HL-60/S4 treated with phorbol 12-myristate 13-acetate at 8.2 ng/mL for 4 days and 3 days (cell line): ENCODE measurements around the gene ZNF609.
"Not testable (repeated sequence)": the region's sequence is repeated elsewhere in the genome, so short reads cannot be mapped to it uniquely, and the experiment has no call there.

Experiments used
- in situ Hi-C: fragments of 300-500 bp; cut with MboI; formaldehyde crosslinking; loops from 2 replicates; pipeline ENCODE4 v1.15.0; 2022; ENCODE audit warnings: low sequenced_read_pairs

The ZNF609 gene

DNA sequence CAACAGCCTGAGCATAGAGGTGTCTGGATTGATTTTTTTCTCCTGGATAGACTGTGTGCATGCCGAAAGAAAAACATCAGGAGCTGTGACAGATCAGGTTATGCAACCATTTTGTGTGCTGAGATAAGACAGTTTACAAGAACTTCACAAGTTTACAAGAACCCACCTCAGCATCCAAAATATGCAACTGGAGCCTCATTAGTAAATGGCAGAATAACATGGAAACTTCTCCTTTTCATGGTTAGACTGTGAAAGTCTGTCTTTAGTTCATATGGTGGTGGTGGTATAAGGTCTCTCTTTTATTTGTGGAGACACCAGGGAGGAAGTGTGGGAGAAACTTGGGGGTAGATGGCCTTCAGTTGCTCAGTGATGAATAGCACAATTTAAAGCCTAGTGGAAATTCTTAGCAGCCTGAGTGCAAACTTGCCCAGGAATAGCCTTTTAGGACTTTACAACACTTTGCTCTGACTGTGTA is 3.7 kb upstream of the ZNF609 start:
- in situ Hi-C loops: no loop called here

DNA sequence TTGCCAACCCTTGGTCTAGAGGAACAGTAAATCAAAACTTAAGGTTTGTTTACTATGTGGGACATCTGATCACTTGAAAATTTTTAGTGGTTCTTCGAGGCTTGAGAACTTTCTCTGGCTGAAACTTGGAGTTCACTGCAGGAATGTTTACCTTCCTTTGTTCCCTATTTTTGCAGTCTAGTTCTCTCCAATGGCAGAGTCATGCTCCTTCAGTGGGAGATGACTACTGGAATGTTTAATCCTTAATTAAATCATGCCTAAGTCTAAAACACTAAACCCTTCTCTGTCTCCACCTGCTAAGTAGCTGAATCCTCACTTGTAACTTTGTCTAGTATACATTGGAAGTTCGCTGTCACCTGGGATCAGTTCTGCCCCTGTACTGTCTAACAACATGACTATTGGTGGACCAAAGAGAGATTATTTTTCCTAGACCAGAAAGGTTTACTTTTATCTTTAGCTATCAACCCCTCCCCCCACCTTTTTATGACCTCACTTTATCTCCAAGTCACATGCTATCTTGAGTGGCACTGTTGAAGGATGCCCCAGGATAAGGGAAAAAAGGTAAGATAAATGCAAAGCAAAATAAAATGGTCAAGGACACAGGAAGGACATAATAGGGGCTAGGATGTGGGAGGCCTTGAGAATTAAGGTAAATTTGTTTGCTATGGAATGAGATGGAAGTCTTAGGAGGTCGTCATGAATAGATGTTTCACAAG is 1.2 kb upstream of the ZNF609 start:
- in situ Hi-C loops: no loop called here

DNA sequence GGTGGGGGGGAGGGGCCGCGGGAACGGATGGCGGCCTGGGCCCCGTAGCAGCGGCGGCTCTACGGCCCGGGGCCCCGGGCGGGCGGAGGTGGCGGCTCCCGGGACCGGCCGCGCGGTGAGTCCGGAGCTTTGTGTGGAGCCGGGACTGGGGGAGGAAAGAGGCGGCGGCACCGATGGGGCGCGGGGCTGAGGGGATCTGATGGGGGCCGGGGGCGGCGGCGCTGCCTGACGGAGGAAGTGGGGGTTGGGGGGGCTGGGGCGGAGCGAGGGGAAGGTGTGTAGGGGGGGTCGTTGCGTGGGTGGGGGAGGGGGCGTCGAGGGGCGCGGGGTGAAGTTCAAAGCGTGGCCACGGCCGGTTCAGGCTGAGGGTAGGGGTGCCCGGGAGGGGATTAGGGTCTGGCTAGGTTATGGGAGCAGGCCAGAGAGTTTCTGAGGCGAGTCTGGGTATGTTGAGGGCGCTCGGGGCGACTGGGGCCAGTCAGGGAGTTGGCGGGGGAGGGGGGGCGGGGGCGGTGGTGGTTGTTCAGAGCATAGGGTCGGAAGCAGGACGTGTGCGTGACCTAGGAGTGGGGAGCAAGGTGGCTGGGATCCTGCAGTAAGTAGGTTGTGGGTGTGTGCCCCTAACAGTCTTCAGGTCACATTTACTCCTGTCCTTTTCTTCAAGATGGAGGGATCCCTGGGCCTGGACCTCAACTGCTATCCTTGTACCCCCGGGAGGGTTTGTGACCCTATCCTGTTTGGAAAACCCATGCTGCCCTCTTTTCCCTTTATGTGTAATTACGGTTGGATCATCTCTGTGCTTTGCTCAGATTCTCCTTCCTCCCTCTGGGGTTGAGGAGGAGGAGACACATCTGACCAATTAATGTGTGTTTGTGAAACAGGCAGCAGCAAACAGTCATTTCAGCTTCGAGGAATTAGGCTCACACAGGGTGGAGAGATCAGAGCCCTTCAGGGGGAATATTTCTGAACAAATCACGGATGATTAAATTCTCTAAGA is 644 bp downstream of the ZNF609 start:
- in situ Hi-C loops: no loop called here

DNA sequence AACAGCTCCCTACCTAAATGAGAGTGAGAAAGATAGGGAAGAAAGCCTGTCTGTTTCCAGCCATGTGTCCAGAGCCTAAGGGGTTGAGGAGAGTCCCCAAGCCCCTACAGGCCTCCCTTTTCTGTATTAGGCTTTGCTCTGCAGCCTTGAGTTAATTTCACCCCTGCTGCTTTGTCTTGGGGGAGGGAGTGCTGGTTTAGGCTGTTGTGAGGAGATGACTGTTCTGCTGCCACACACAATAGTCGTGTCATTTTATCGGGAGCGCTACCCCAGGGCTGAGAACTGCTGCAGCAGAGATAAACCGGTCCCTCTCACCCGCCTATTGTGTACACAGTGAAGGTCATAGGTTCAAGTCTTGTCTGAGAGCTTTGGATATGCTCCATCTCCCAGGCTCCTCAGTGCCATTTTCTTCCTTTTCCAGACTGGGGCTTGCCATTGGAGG is 1.4 kb downstream of the ZNF609 start:
- in situ Hi-C loops: no loop called here

DNA sequence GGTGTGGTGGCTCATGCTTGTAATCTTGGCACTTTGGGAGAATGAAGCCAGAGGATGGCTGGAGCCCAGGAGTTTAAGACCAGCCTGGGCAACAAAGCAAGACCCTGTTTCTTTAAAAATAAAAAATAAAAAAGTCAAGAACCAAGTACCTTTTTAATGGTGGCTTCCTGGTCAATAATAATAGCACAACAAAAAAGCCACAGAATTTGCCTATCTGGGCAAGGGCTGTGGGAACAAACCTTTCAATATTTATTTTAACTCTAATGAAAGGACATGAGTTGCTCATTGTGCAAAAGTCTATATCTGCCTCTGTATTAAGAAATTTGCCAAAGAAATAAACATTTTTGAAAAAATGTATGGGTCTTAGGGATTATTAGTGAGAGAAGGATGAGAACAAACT is 2.1 kb downstream of the ZNF609 start:
- in situ Hi-C loops: no loop called here

DNA sequence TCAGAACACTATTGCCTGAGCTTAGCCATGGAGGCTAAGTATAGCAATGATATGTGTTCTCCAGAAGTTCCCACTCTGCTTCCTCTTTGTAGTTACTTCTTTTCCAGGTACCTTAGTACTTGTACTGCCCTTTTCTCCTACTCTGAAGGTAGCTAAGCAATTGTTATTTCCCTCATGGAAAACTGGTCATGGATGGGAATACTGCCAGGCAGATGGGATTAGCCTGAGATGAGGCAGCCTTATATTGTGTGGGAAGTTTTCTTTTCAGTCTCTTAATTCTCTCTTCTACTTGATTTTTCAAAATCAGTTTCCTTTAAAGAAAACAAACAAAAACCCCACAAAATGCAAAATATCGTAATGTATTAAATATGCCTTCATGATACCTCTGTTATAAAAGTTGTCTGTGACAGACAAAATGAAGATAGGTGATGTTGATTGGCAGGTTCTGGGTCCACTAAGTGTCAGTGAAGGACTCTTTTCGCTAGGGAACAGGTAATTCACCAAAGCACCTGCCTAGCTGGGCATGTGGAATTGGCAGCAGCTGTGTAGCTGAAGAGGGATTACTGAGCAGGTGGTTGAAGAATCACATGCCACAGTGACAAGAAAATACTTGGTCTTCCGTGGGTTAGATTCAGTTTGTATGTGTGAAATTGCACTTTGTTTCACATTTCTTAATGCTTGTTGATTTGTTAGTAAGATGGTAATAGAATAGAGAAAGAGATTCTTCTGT is 4.1 kb downstream of the ZNF609 start:
- in situ Hi-C loops: no loop called here

DNA sequence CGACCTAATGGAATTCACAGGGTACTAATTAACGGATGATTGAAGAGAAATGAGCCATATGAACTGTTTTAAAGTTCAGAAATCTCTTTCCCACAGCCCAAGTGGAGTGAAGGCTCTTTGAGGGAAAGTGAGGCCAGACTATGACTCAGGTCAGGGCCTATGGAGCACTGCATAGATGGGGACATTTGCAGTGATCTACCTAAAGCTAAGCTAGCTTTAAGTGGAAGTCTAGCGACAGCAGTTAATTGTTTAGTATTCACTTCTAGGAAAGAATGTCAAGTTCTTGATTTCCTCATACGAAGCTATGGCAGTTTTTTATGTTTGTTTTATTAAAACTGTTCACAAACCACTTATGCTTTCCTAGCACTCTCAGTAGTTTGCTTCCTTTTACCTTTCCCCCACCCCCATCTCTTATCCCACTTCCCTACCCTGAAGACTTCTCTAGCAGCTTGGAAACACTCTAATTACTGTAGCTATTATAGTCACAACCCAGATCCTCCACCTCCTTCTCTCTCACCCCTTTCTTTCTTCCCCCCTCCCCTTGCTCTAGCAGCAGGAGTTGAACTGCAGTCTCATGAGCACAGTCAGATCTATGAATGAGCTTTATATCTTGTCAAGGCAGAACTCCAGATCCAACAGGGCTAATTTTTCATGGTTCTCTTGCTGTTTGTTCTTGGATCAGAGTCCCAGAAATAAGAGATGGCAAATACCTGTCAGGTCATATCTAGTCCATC is 6.2 kb downstream of the ZNF609 start:
- in situ Hi-C loops: no loop called here

DNA sequence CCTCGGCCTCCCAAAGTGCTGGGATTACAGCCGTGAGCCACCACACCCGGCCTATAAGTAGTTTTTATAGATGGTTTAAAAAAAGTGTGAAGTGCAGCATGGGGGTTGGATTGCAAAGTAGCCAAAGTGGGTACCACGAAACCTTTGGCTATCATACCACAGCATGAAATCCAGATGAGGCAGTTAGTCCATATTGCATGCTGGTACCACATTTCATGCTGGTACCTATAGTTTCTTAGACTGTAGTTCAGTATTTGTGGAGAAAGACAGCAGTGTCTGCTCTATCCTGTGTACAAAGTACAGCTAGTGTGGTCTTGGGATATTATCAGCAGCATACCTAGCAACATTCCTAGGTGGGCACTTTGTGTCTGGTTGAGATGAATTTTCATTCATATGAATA is 11.8 kb downstream of the ZNF609 start:
- in situ Hi-C loops: no loop called here

DNA sequence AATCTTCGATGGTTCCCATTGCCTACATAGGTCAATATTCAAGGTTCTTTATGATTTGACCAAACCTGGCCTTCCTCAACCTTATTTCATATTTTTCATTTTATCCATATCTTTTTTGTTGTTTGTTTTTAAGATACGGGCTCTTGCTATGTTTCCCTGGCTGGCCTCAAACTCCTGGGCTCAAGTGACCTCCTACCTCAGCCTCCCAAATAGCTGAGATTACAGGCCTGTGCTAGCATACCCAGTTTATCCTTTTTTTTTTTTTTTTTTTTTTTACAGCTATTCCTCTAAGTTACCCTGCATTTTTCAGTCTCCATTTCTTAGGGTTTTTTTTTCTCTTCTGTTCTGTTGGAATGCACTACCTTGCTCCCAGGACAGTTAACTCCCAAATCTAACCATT is 14.5 kb downstream of the ZNF609 start:
- in situ Hi-C loops: no loop called here

DNA sequence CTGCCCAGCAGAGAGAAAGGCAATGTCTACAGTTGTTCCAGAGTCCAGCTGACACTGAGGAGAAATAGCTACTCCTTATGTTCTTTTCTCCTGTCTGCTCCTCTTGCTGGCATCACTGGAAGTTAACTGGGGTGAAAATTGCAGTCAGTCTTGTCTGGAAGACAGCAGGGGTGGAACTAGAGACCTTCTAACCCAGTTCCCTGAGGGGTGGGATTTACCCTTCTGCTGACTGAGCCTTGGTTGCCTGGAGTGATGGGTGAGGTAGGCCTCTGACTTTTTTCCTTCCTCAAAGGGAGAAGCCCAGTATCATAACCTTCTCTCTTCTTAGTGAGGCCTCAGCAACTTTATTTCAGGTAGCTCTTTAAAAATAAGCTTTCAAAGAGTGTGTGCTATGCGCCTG is 16.2 kb downstream of the ZNF609 start:
- in situ Hi-C loops: no loop called here

DNA sequence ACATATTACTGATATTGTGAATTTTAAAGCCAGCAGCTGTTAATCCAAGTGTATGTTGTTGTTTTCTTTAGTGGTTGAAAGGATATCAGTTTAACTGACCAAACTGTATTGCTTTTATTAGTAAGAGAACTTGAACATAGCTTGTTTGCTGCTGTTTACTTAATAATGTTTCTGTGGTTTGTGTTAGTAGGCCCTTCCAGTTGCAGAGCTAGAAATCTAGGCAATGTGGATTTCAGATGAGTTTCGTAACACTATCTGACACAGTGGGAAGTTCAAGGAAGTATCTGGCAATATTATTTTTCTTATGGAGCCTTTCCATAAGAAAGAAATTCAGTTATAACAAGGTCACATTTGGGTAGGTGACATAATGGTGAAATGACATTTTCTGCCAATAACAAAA is 18.5 kb downstream of the ZNF609 start:
- in situ Hi-C loops: no loop called here

DNA sequence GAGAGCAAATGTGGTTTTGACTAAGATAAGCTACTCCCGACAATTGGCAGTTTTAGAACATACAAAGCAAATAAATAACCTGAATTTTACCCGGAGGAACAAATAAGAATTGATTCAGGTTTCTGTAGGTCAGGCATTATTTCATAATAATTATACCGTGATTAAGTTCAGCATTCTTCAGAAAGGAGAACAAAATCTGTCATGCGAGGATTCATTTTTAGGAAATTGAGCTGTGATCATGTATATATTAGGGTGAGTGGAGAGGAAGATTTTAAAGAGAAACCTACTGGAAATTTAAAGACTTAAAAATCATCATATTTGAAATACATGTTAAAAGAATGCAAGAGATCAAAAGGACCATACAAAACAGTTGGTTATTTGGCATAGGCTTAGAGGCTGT is 20.5 kb downstream of the ZNF609 start:
- in situ Hi-C loops: no loop called here

DNA sequence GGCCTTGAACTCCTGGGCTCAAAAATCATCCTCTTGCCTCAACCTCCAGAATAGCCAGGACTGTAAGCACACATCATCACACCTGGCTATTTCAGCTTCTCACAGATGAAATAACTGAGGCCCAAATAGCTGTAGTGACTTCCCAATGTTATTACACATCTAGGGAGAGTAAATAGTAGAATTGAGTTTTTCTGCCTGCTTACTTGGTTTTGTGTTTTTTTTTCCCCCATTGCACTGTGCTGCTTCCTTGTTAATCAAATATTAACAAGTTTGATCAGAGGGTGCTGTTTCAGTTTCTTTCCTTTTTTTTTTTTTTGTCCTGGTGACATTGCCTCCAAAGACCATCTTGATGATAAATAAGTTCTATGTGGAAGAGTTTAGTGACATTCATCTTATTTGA is 23.4 kb downstream of the ZNF609 start:
- in situ Hi-C loops: no loop called here

DNA sequence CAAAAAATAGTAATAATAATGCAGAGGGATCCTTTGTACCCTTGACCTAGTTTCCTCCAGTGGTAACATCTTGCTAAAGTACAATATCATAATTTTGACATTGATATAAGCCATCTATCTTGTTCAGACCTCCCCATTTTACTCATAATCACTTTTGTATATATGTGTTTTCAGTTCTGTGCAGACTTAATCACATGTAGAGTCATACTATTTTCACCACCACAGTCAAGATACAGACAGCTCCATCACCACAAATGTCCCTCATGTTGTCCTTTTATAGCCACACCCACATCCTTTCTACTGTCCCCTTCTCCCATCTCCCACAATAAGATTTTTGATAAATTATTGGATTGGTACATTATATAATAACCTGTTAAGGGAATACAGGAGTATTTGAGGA is 25.4 kb downstream of the ZNF609 start:
- in situ Hi-C loops: no loop called here

DNA sequence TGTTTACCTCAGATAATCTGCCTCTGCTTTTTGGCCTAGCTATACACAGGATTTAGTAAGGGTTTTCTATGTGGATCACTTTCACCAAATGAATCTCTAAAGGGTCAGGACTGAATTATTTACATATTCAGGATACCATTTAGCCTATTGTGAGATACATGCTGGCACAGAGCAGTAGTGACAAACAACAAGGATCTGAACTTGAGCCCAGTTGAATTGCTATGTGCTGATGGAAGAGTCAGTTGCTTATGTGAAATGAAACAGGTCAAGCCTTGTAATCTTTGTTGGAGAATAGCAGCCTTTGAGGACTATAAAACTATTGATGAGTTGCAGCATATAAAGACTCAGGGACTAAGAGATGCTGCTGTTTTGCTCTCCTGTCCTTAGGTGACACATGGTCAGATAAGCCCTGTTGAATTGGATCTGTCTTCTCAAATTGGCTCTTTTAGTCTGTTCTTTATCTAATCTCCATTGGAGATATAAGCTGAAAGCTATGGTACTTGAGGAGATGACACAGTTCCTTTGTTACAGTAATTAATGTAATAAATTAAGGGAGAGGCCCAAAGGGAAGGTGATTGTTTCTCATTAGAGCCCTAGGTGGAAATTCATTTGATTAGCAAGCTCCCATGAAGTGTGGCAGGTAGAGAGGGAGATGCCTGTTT is 30.4 kb downstream of the ZNF609 start:
- in situ Hi-C loops: no loop called here

DNA sequence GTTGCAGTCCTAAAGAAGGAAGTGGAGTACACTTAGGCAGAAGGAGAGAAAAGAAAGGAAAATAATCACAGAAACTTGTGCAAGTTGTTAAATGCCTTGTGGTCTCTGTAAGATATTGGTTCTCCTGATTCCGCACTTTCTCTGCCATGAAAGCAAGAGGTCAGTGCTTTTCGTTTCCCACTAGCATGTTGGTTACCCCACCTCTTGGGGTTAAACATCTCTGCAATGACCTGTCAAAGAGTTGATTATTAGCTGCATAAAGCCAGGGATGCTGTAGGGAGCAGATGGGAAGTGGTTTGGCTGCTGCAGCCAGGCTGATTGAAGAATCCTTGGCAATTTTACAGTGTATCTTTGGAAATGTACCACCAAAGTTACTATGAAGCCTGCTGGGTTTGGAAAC is 33.3 kb downstream of the ZNF609 start:
- in situ Hi-C loops: no loop called here

DNA sequence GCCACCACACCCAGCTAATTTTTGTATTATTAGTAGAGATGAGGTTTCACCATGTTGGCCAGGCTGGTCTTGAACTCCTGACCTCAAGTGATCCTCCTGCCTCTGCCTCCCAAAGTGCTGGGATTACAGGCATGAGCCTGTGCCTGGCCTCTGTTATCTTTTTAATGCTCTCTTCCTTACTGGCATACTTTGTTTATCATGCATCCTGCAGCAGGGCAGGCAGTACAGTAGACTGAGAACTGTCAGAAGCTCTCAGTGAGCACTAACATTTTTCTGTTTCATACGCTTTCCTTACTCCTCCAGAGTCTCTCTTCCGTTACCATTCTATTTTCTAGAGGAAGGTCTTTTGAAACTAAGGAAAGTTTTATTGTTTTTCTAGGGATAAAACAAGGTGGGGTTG is 35.6 kb downstream of the ZNF609 start:
- in situ Hi-C loops: not testable (repeated sequence)

DNA sequence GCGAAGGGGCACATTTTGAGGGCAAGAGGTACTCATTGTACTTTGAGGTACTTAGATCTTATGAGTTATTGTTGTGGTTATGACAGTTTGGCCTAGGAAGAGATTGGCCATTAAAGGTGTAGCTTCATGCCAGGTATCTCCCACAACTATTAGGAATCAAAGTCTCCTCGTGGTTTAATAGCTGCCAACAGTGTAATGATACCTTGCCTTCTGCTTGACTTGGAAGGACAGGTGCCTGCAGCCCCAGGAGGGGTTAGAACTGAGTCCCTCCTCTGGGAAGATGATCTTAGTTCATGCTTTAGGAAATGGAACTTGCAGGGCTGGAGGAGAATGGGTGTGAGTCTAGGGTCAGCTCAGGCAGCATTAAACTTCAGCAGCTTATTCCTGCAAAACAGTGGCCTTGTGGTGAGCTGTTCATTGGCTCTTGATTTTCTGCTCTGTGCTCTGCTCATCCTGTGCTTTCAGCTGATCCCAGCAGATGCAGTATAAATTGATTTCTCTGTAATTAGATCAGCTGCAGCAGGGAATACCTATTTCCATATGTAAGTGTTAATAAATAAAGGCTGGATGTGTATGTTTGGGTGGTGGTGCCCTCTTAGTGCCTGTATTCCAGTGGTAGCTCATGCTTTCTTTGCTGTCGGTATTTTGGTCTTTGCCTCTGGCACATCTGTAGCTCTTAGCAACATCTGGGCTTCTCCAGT is 40.5 kb downstream of the ZNF609 start:
- in situ Hi-C loops: no loop called here

DNA sequence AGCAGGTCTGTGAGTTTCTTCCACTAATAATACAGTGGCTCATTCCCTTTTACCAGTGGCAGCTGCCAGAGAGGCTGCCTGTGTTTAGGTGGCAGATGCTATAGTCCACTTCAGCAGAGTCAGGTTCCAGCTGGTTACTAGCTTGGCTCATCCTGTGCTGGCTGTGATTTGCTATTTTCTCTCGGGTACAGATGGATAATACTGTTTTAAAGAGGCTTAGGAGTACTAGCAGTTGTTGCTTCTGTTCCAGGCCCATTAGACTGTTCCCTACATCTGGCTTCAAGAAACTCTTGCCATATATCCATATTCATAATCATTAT is 41.0 kb downstream of the ZNF609 start:
- in situ Hi-C loops: no loop called here

DNA sequence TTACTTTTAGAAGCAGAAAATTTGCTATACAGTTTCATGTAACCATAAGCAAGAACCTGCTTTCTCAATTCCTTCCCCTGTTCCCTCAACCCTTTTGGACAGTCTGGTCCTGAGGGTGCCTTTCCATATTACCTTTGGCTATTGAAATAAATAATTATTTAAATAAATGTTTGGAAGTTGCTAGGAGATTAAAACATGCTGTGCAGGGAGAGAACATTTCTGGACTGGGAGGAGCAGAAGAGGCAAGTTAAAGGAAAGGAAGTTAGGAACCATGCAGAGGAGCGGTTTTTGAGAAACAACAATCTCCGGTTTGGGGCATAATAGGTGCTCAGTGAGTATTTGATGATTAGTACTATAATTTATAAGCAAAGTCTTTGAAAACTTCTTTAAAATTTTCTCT is 41.8 kb downstream of the ZNF609 start:
- in situ Hi-C loops: no loop called here
